ENCODE results near the gene SNX32. TPM values are rescaled to one million over a fixed set of nuclear protein-coding genes. Genes with fewer than 3 reads are reported as not detected.
A peak's percentile ranks its signal among the peaks of the same experiment; 100 is the strongest.
"Not testable (repeated sequence)": the region's sequence is repeated elsewhere in the genome, so short reads cannot be mapped to it uniquely, and the experiment has no call there.

Gene SNX32
- total RNA-seq, 2 donors from 2014 or later: 1.5 to 4.3 TPM

GRCh38 chr11:65829459-65829858, 4.3 kb upstream of the SNX32 start:
- DNase-seq: no peak
- Histone ChIP-seq H3K4me1 (ENCODE audit: control insufficient read depth, insufficient read depth, low read length) (no peaks in the 10 kb centered on the region), H3K27me3 (ENCODE audit: control insufficient read depth, insufficient read depth, low read length, poor library complexity, severe bottlenecking) (peaks cover 11% of the 10 kb centered on the region), H3K4me3 (ENCODE audit: low read length) (no peak overlapping the region), H3K27ac (ENCODE audit: low read depth, low read length) (no peak overlapping the region), H3K36me3 (ENCODE audit: control insufficient read depth, insufficient read depth, low read length) (no peaks in the 10 kb centered on the region), H3K9me3 (ENCODE audit: control insufficient read depth, low read length) (no peaks in the 10 kb centered on the region), H3K9ac (ENCODE audit: extremely low read depth, low read length, poor library complexity, severe bottlenecking) (no peak overlapping the region)
- TF ChIP-seq, protein P1, sequence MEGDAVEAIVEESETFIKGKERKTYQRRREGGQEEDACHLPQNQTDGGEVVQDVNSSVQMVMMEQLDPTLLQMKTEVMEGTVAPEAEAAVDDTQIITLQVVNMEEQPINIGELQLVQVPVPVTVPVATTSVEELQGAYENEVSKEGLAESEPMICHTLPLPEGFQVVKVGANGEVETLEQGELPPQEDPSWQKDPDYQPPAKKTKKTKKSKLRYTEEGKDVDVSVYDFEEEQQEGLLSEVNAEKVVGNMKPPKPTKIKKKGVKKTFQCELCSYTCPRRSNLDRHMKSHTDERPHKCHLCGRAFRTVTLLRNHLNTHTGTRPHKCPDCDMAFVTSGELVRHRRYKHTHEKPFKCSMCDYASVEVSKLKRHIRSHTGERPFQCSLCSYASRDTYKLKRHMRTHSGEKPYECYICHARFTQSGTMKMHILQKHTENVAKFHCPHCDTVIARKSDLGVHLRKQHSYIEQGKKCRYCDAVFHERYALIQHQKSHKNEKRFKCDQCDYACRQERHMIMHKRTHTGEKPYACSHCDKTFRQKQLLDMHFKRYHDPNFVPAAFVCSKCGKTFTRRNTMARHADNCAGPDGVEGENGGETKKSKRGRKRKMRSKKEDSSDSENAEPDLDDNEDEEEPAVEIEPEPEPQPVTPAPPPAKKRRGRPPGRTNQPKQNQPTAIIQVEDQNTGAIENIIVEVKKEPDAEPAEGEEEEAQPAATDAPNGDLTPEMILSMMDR (conservative IDR thresholded peaks at IDR 0.05): no peak
- 76 to 83% methylated on average over 3 to 4 of the region's 4 CpGs for WGBS, 2 experiments (ENCODE audit: insufficient coverage in 1 of 2, insufficient read length in 1 of 2)
- Mint-ChIP-seq H3K4me1 (peaks cover 4% of the 10 kb centered on the region), H3K27me3 (ENCODE audit: insufficient read depth) (peaks cover 27% of the 10 kb centered on the region), H3K9me3 (no peaks in the 10 kb centered on the region), H3K4me3 (no peak overlapping the region), H3K27ac (no peak overlapping the region), H3K36me3 (ENCODE audit: low read depth) (no peaks in the 10 kb centered on the region)

- H3K4me3 ChIP-seq (ENCODE audit: low read length); H3K27ac ChIP-seq (ENCODE audit: low read depth, low read length); H3K9me3 Mint-ChIP-seq; H3K9ac ChIP-seq (ENCODE audit: extremely low read depth, low read length, poor library complexity, severe bottlenecking); H3K36me3 ChIP-seq (ENCODE audit: control insufficient read depth, insufficient read depth, low read length); H3K4me3 Mint-ChIP-seq; H3K4me1 ChIP-seq (ENCODE audit: control insufficient read depth, insufficient read depth, low read length); H3K9me3 ChIP-seq (ENCODE audit: control insufficient read depth, low read length); H3K4me1 Mint-ChIP-seq; DNase-seq; H3K36me3 Mint-ChIP-seq (ENCODE audit: low read depth); H3K27ac Mint-ChIP-seq: not testable (repeated sequence)
- peaks cover 11% of the 10 kb centered on the region for H3K27me3 ChIP-seq (ENCODE audit: control insufficient read depth, insufficient read depth, low read length, poor library complexity, severe bottlenecking)
- H3K27me3 Mint-ChIP-seq (ENCODE audit: insufficient read depth): peaks cover 28% of the 10 kb centered on the region
Measured at GRCh38 chr11:65832231-65832630, 1.5 kb upstream of the SNX32 start.

DNA sequence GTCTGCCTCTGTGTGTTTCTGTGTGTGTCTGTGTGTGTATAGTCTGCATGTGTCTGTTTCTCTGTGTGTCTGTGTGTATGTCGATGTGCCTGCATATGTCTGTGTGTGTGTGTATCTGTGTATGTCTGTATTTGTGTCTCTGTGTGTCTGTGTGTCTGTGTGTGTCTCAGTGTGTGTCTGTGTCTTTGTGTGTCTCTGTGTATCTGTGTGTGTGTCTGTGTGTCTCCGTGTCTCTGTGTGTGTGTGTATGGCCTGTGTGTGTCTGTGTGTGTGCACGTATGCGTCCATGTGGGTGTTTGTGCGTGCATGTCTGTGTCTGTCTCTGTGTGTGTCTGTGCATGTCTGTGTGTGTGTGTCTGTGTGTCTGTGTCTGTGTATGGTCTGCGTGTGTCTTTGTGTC, 439 bp downstream of the SNX32 start:
- peaks cover 24% of the 10 kb centered on the region for H3K27me3 Mint-ChIP-seq (ENCODE audit: insufficient read depth)
- H3K27ac Mint-ChIP-seq: no peak overlapping the region
- TF ChIP-seq, protein P1 (conservative IDR thresholded peaks at IDR 0.05): no peak
- no peak overlapping the region for H3K4me3 Mint-ChIP-seq
- Histone ChIP-seq H3K9ac (ENCODE audit: extremely low read depth, low read length, poor library complexity, severe bottlenecking) (no peak overlapping the region), H3K4me3 (ENCODE audit: low read length) (peak overlapping the region; percentile 79), H3K36me3 (ENCODE audit: control insufficient read depth, insufficient read depth, low read length) (no peaks in the 10 kb centered on the region), H3K4me1 (ENCODE audit: control insufficient read depth, insufficient read depth, low read length) (no peaks in the 10 kb centered on the region), H3K27me3 (ENCODE audit: control insufficient read depth, insufficient read depth, low read length, poor library complexity, severe bottlenecking) (peaks cover 11% of the 10 kb centered on the region), H3K9me3 (ENCODE audit: control insufficient read depth, low read length) (no peaks in the 10 kb centered on the region), H3K27ac (ENCODE audit: low read depth, low read length) (no peak overlapping the region)
- no peak for DNase-seq
- peaks cover 4% of the 10 kb centered on the region for H3K4me1 Mint-ChIP-seq
- 57 to 67% methylated on average over 3 to 6 of the region's 6 CpGs for WGBS, 2 experiments (ENCODE audit: insufficient coverage in 1 of 2, insufficient read length in 1 of 2)
- H3K9me3 Mint-ChIP-seq: peaks cover 5% of the 10 kb centered on the region
- no peaks in the 10 kb centered on the region for H3K36me3 Mint-ChIP-seq (ENCODE audit: low read depth)

- H3K4me1 Mint-ChIP-seq: peaks cover 4% of the 10 kb centered on the region
- H3K36me3 Mint-ChIP-seq (ENCODE audit: low read depth): no peaks in the 10 kb centered on the region
- Histone ChIP-seq H3K9ac (ENCODE audit: extremely low read depth, low read length, poor library complexity, severe bottlenecking) (no peak overlapping the region), H3K27me3 (ENCODE audit: control insufficient read depth, insufficient read depth, low read length, poor library complexity, severe bottlenecking) (no peaks in the 10 kb centered on the region), H3K36me3 (ENCODE audit: control insufficient read depth, insufficient read depth, low read length) (no peaks in the 10 kb centered on the region), H3K9me3 (ENCODE audit: control insufficient read depth, low read length) (no peaks in the 10 kb centered on the region), H3K4me3 (ENCODE audit: low read length) (no peak overlapping the region), H3K4me1 (ENCODE audit: control insufficient read depth, insufficient read depth, low read length) (peaks cover 5% of the 10 kb centered on the region), H3K27ac (ENCODE audit: low read depth, low read length) (no peak overlapping the region)
- DNase-seq: no peak
- H3K27me3 Mint-ChIP-seq (ENCODE audit: insufficient read depth): peaks cover 6% of the 10 kb centered on the region
- peaks cover 2% of the 10 kb centered on the region for H3K9me3 Mint-ChIP-seq
- no peak overlapping the region for H3K4me3 Mint-ChIP-seq
- no peak overlapping the region for H3K27ac Mint-ChIP-seq
- TF ChIP-seq, protein P1 (conservative IDR thresholded peaks at IDR 0.05): no peak
- 94 to 100% methylated on average over 4 of the region's 4 CpGs for WGBS, 2 experiments (ENCODE audit: insufficient coverage in 1 of 2, insufficient read length in 1 of 2)
Measured at GRCh38 chr11:65842144-65842543, 8.4 kb downstream of the SNX32 start.
